DND-41 (cell line): Measurements from ENCODE around the gene EPB41L2.
A peak's percentile ranks its signal among the peaks of the same experiment; 100 is the strongest.

Experiments
- ATAC-seq: fragments of 200-7000 bp; cut with Tn5 transposase; 3 replicates; pipeline ENCODE4 v1.9.1; 2021; ENCODE audit warnings: low read depth; ENCODE audit not compliant: insufficient read depth
- DNase-seq: peaks from one replicate; pipeline ENCODE4 v3.0.0-alpha.2; 2020
- H2AFZ ChIP-seq: 2 replicates; pipeline ENCODE4 v1.6.0; 2012; ENCODE audit warnings: low read depth, low read length
- H3K27ac ChIP-seq: 2 replicates; pipeline ENCODE4 v1.5.1; 2012; ENCODE audit warnings: low read length, inconsistent platforms
- H3K27me3 ChIP-seq: fragments of 200-600 bp; sonication (generic); 2 replicates; pipeline ENCODE4 v1.6.0; 2012; ENCODE audit warnings: low read length, mild to moderate bottlenecking, inconsistent platforms; ENCODE audit not compliant: insufficient read depth, poor library complexity
- H3K36me3 ChIP-seq: 2 replicates; pipeline ENCODE4 v1.5.1; 2012; ENCODE audit warnings: low read length, inconsistent platforms; ENCODE audit not compliant: insufficient read depth
- H3K4me1 ChIP-seq: 2 replicates; pipeline ENCODE4 v1.5.1; 2012; ENCODE audit warnings: mild to moderate bottlenecking, low read length; ENCODE audit not compliant: insufficient read depth
- H3K4me2 ChIP-seq: 2 replicates; pipeline ENCODE4 v1.6.0; 2012; ENCODE audit warnings: mild to moderate bottlenecking, moderate library complexity, low read length, inconsistent platforms; ENCODE audit not compliant: insufficient read depth
- H3K4me3 ChIP-seq, 2 experiments: fragments of 200-600 bp in 1 of 2; shearing (Covaris generic) in 1 of 2; 2 replicates each; pipeline ENCODE4 v1.5.1; 2012 to 2016; ENCODE audit warnings: inconsistent platforms in 2 of 2, low read length in 2 of 2, mild to moderate bottlenecking in 2 of 2, low read depth in 1 of 2, moderate library complexity in 1 of 2
- H3K79me2 ChIP-seq: 2 replicates; pipeline ENCODE4 v1.6.0; 2012; ENCODE audit warnings: low read length, inconsistent platforms; ENCODE audit not compliant: insufficient read depth
- H3K9ac ChIP-seq: 2 replicates; pipeline ENCODE4 v1.6.0; 2012; ENCODE audit warnings: low read depth, mild to moderate bottlenecking, inconsistent platforms, low read length, moderate library complexity
- H3K9me3 ChIP-seq: 2 replicates; pipeline ENCODE4 v1.5.1; 2012; ENCODE audit warnings: low read length, moderate library complexity, mild to moderate bottlenecking, inconsistent platforms; ENCODE audit not compliant: insufficient read depth, severe bottlenecking
- H4K20me1 ChIP-seq: 2 replicates; pipeline ENCODE4 v1.6.0; 2012; ENCODE audit warnings: low read length; ENCODE audit not compliant: insufficient read depth
- EZH2 ChIP-seq: IDR thresholded peaks from 3 replicates; pipeline ENCODE4 v1.6.1; 2012; ENCODE audit warnings: borderline replicate concordance, low read depth, mild to moderate bottlenecking, moderate library complexity, low read length, inconsistent platforms; ENCODE audit not compliant: severe bottlenecking
- TF ChIP-seq, protein P1 (sequence below): IDR thresholded peaks from 2 replicates; pipeline ENCODE4 v1.5.1; 2012; ENCODE audit warnings: borderline replicate concordance, low read length, moderate library complexity, mild to moderate bottlenecking; ENCODE audit not compliant: poor library complexity, severe bottlenecking; ENCODE audit errors: extremely low read depth

EPB41L2 gene

DNA sequence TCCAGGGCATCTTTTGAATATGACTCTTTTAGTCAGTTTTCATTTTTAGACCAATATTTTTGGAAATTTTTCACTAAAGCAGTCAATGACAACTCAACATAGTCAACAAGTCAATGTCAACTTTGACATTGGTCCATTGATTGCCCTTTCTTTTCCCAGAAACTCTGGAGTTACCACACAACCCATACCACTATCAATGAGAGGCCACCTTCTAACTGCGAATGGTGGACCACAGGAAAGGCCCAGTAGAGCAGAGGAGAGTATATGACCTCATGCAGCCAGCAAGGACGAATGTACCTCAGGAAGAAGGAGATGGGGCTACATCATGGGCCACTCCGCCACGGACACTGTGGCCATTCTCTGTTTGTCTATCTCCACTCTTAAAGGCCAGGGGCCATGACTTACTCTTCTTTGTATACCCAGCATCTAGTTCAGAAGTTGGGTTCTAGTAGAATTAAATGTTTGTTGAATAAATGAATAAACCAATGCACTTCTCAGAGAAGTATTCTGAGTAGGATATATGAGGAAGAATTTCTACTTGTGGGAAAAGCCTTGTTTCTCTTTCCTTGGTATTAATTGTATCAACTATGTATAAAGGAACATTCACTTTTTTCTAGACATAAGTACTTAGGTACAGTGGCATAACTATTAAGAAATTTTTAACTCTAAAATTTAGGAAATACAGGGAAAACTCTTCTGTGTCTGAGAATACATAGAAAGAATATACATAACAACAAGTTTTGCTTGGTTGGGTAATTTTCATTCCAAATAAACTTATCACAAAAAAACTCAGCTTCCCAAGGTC lies 236.4 kb downstream of the EPB41L2 start:
- Histone ChIP-seq H3K27ac (no peak overlapping the region), H3K79me2 (no peaks in the 10 kb centered on the region), H2AFZ (no peak overlapping the region), H3K4me3 (no peak overlapping the region), H3K9ac (no peak overlapping the region), H3K4me2 (no peak overlapping the region), H3K4me1 (no peaks in the 10 kb centered on the region), H4K20me1 (no peaks in the 10 kb centered on the region), H3K27me3 (no peaks in the 10 kb centered on the region), H3K36me3 (no peaks in the 10 kb centered on the region), H3K9me3 (no peaks in the 10 kb centered on the region)
- ATAC-seq (no peak), DNase-seq (no peak)
- TF ChIP-seq, protein P1, sequence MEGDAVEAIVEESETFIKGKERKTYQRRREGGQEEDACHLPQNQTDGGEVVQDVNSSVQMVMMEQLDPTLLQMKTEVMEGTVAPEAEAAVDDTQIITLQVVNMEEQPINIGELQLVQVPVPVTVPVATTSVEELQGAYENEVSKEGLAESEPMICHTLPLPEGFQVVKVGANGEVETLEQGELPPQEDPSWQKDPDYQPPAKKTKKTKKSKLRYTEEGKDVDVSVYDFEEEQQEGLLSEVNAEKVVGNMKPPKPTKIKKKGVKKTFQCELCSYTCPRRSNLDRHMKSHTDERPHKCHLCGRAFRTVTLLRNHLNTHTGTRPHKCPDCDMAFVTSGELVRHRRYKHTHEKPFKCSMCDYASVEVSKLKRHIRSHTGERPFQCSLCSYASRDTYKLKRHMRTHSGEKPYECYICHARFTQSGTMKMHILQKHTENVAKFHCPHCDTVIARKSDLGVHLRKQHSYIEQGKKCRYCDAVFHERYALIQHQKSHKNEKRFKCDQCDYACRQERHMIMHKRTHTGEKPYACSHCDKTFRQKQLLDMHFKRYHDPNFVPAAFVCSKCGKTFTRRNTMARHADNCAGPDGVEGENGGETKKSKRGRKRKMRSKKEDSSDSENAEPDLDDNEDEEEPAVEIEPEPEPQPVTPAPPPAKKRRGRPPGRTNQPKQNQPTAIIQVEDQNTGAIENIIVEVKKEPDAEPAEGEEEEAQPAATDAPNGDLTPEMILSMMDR = no peak
- no peak for TF ChIP-seq EZH2

DNA sequence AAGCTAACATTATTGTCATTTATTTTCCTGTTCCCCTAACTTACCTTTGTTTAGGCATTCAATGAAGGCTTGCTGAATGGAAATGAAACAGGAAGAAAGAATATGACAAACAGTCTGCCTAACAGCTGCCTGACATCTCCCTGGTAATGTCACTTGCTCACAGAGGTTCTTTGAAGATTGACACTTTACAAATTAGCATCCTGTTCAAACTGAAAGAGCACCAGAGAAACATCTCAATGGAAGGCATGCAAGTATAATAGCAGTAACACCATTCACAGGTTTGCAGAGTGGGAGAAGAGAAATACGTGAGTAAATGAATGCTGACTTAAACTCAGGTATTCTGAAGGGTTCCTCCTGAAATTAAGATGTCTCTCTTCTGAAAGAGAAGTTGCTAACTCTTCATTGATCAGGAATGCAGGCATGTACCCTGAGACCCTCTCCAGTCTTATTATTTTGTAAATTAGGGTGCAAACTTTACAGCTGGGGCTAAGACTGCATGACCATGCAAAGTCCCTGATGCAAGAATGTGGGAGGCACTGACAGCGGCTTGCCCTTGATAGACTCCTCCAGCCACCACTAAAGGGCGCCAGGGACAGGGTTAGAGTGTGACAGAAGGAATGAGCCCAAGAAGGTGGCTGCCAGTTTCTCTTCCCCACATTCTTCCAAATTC lies 237.1 kb downstream of the EPB41L2 start:
- Histone ChIP-seq H3K27ac (no peak overlapping the region), H3K9me3 (no peaks in the 10 kb centered on the region), H3K36me3 (no peaks in the 10 kb centered on the region), H3K79me2 (no peaks in the 10 kb centered on the region), H3K4me2 (no peak overlapping the region), H4K20me1 (no peaks in the 10 kb centered on the region), H3K9ac (no peak overlapping the region), H3K4me3 (no peak overlapping the region), H3K27me3 (no peaks in the 10 kb centered on the region), H3K4me1 (no peaks in the 10 kb centered on the region), H2AFZ (no peak overlapping the region; the same call in 1 of the 2 replicates)
- ATAC-seq (peak; percentile 75), DNase-seq (no peak)
- TF ChIP-seq, protein P1 = peak; percentile 10
- no peak for TF ChIP-seq EZH2

DNA sequence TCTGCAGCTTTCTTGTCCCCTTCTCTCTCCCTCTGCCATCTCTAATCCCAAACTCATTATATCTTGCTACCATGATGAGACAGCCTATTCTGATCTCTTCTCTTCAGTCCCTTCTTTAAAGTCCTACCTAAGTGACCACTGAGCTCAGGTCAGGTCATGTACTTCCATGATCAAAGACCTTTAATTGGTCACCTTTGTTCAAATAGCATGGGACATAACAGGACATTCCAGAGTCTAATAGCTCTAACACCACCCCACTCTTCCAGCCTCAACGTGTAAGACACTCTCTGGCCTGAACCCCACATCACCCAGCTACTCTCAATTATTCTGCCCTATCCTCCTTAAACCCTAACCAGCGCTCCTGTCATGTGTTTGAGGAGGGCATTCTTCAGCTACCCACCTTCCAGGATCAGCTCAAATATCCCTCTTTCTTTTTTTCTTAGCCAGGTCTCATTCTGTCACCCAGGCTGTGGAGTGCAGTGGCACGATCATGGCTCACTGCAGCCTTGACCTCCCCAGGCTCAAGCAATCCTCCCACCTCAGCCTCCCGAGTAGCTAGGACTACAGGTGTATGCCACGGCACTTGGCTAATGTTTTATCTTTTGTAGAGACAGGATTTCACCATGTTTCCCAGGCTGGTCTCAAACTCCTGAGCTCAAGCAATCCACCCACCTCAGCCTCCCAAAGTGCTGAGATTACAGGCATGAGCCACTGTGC lies 237.9 kb downstream of the EPB41L2 start:
- TF ChIP-seq, protein P1 = no peak
- TF ChIP-seq EZH2 = no peak
- Histone ChIP-seq H3K4me1 (no peaks in the 10 kb centered on the region), H3K79me2 (no peaks in the 10 kb centered on the region)

More for the DNA sequence above, 237.9 kb downstream of the EPB41L2 start:
- ATAC-seq (no peak), DNase-seq (no peak)
- Histone ChIP-seq H3K9ac (no peak overlapping the region), H2AFZ (no peak overlapping the region; the same call in 1 of the 2 replicates), H4K20me1 (no peaks in the 10 kb centered on the region), H3K4me3 (no peak overlapping the region), H3K36me3 (no peaks in the 10 kb centered on the region), H3K27me3 (no peaks in the 10 kb centered on the region), H3K27ac (no peak overlapping the region), H3K4me2 (no peak overlapping the region), H3K9me3 (no peaks in the 10 kb centered on the region)
